SHP77 treated with DMSO at 0.1 percent for 48 hours (cell line): ENCODE data around the gene SERPINA3.
"Not testable (repeated sequence)": the region's sequence is repeated elsewhere in the genome, so short reads cannot be mapped to it uniquely, and the experiment has no call there.

Experiments
- DNase-seq: peaks from one replicate; lab custom pipeline; 2025; lab: John Stamatoyannopoulos, UW

The SERPINA3 gene

GRCh38 chr14:94584591-94585280 lies 27.5 kb upstream of the SERPINA3 start:
- DNase-seq = no peak

- no peak for DNase-seq
Measured at GRCh38 chr14:94586635-94587034, 25.6 kb upstream of the SERPINA3 start.

- no peak for DNase-seq
Measured at GRCh38 chr14:94588311-94588710, 23.9 kb upstream of the SERPINA3 start.

- DNase-seq = no peak
Measured at GRCh38 chr14:94591073-94591472, 21.1 kb upstream of the SERPINA3 start.

- no peak for DNase-seq
Measured at GRCh38 chr14:94591871-94592270, 20.3 kb upstream of the SERPINA3 start.

GRCh38 chr14:94592457-94592856 lies 19.7 kb upstream of the SERPINA3 start:
- DNase-seq = no peak

- no peak for DNase-seq
Measured at GRCh38 chr14:94593376-94593748, 18.8 kb upstream of the SERPINA3 start.

- no peak for DNase-seq
Measured at GRCh38 chr14:94593749-94594431, 18.3 kb upstream of the SERPINA3 start.

- DNase-seq = no peak
Measured at GRCh38 chr14:94594441-94594840, 17.8 kb upstream of the SERPINA3 start.

GRCh38 chr14:94595912-94596311 lies 16.3 kb upstream of the SERPINA3 start:
- DNase-seq = no peak

GRCh38 chr14:94596361-94596760 lies 15.8 kb upstream of the SERPINA3 start:
- no peak for DNase-seq

GRCh38 chr14:94597788-94598187 lies 14.4 kb upstream of the SERPINA3 start:
- no peak for DNase-seq

GRCh38 chr14:94598506-94598815 lies 13.7 kb upstream of the SERPINA3 start:
- DNase-seq = no peak

GRCh38 chr14:94598816-94599655 lies 13.2 kb upstream of the SERPINA3 start:
- DNase-seq = no peak

- DNase-seq = no peak
Measured at GRCh38 chr14:94599656-94600004, 12.6 kb upstream of the SERPINA3 start.

GRCh38 chr14:94600148-94600545 lies 12.0 kb upstream of the SERPINA3 start:
- DNase-seq = no peak

- DNase-seq = peak; percentile 17
Measured at GRCh38 chr14:94601884-94602391, 10.3 kb upstream of the SERPINA3 start.

- DNase-seq = no peak
Measured at GRCh38 chr14:94602722-94603121, 9.5 kb upstream of the SERPINA3 start.

GRCh38 chr14:94605361-94605760 lies 6.8 kb upstream of the SERPINA3 start:
- no peak for DNase-seq

GRCh38 chr14:94608966-94609365 lies 3.2 kb upstream of the SERPINA3 start:
- not testable (repeated sequence) for DNase-seq

GRCh38 chr14:94611179-94611578 lies 1.0 kb upstream of the SERPINA3 start:
- no peak for DNase-seq

- DNase-seq = no peak
Measured at GRCh38 chr14:94612580-94613554, 676 bp downstream of the SERPINA3 start.
